ENCODE measurements around the gene MRPL4. TPM values are rescaled to one million over a fixed set of nuclear protein-coding genes. Genes with fewer than 3 reads are reported as not detected.
A peak's percentile ranks its signal among the peaks of the same experiment; 100 is the strongest.

MRPL4 gene
- total RNA-seq, 1 experiment from 2014 or later = 85.9 TPM

DNA sequence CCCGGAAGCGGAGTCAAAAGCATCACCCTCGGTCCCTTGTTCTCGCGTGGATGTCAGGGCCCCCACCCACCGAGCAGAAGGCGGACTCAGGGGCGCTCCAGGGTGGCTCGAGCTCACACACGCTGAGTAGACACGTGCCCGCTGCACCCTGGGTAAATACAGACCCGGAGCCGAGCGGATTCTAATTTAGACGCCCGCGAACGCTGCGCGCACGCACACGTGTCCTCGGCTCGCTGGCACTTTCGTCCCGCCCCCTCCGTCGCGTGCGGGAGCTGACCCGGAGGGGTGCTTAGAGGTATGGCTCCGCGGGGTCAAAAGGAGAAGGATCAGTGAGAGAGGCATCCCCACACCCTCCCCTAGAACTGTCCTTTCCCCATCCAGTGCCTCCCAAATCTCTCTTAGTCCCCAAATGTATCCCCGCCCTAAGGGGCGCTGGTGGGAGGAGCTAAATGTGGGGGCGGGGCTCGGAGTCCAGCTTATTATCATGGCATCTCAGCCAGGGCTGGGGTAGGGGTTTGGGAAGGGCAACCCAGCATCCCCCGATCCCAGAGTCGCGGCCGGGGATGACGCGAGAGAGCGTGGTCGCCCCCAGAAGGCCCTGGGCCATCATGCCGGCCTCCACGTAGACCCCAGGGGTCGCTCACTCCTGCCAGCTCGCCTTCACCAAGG lies 37.3 kb downstream of the MRPL4 start:
- DNase-seq = peak; percentile 61 to 78
- no peaks in the 10 kb centered on the region for H3K9me3 ChIP-seq
- Mint-ChIP-seq H3K4me3 (ENCODE audit: unreplicated experiment) (peak overlapping the region; percentile 87), H3K4me1 (ENCODE audit: low read depth, unreplicated experiment) (peaks cover 24% of the 10 kb centered on the region), H3K27ac (ENCODE audit: unreplicated experiment) (peak overlapping the region; percentile 77), H3K36me3 (ENCODE audit: insufficient read depth, unreplicated experiment) (peaks cover 21% of the 10 kb centered on the region), H3K9me3 (ENCODE audit: unreplicated experiment) (no peaks in the 10 kb centered on the region), H3K27me3 (ENCODE audit: insufficient read depth, unreplicated experiment) (peaks cover 7% of the 10 kb centered on the region)
- BruUV-seq (replicated peaks) = no TSS peak
- intact Hi-C loops (cut with micrococcal nuclease; ENCODE audit: unreplicated experiment) = loop anchor here (5.0 kb wide), 1 partner anchor 43 kb away; the partner anchor contains the start of gene RAVER1
- no peak for TF ChIP-seq CTCF (IDR thresholded peaks at IDR 0.05; ENCODE audit: insufficient read depth in 1 of 2, low read depth in 1 of 2, low read length in 1 of 2, severe bottlenecking in 1 of 2, unreplicated experiment in 1 of 2)
- H3K4me3 ChIP-seq (ENCODE audit: low read depth, low read length) = peak overlapping the region; percentile 48
- H3K36me3 ChIP-seq (ENCODE audit: control insufficient read depth, insufficient read depth, low read length) = peaks cover 1% of the 10 kb centered on the region
- peaks cover 33% of the 10 kb centered on the region for H3K4me1 ChIP-seq
- ChIA-PET POLR2A (interaction anchor here (0.6 to 1.8 kb wide), 10 partner anchors 9 to 190 kb away, joined by 3 to 22 read pairs (median 5); partner anchors contain the start of genes ICAM1, RAVER1 and TYK2), CTCF (interaction anchor here (1.1 to 2.8 kb wide), 7 partner anchors 19 to 101 kb away, joined by 3 to 34 read pairs (median 9); partner anchors contain the start of genes ICAM1 and TYK2)
- no peaks in the 10 kb centered on the region for H3K27me3 ChIP-seq (replicated peaks; ENCODE audit: control insufficient read depth, insufficient read depth, low read length)

DNA sequence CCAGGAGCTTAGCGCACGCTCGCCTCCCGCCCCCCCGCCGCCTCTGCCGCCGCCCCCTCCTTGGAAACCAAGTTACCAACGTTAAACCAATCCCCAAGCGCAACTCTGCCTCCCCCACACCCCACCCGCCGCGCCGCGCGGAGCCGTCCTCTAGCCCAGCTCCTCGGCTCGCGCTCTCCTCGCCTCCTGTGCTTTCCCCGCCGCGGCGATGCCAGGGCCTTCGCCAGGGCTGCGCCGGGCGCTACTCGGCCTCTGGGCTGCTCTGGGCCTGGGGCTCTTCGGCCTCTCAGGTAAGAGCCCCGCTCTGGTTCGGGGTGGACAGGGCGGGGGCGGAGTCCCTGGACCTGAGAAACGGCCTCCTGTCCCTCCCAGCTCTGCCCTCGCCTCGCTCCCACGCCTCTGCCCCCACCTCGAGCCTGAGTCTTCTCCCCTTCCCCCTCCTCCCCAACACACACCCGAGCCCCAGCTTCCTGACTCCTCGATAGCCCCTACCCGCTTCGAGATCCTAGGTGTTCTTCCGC lies 37.9 kb downstream of the MRPL4 start, which contains the start of gene ICAM5:
TSS of gene ICAM5 (plus strand) at position 117 of the 521 bp plus-strand sequence. CDS start at position 209, 92 bp downstream.
- POLR2A ChIA-PET = interaction anchor here (0.6 to 1.8 kb wide), 9 partner anchors 10 to 191 kb away, joined by 3 to 22 read pairs (median 5); partner anchors contain the start of genes ICAM1, RAVER1 and TYK2
- CTCF ChIA-PET = interaction anchor here (1.1 to 2.8 kb wide), 7 partner anchors 20 to 101 kb away, joined by 3 to 34 read pairs (median 9); partner anchors contain the start of genes ICAM1 and TYK2
- peak within 1 kb of the TSS; percentile 77 for H3K27ac Mint-ChIP-seq (ENCODE audit: unreplicated experiment)

More for the DNA sequence above, 37.9 kb downstream of the MRPL4 start, which contains the start of gene ICAM5:
- TF ChIP-seq CTCF (IDR thresholded peaks at IDR 0.05; ENCODE audit: insufficient read depth in 1 of 2, low read depth in 1 of 2, low read length in 1 of 2, severe bottlenecking in 1 of 2, unreplicated experiment in 1 of 2) = no peak
- peak within 1 kb of the TSS; percentile 87 for H3K4me3 Mint-ChIP-seq (ENCODE audit: unreplicated experiment)
- peak within 1 kb of the TSS; percentile 48 for H3K4me3 ChIP-seq (ENCODE audit: low read depth, low read length)
- H3K4me1 ChIP-seq = peaks cover 33% of the 10 kb centered on the region
- DNase-seq = peak in 1 of 2 experiments; percentile 19
- peaks cover 24% of the 10 kb centered on the region for H3K4me1 Mint-ChIP-seq (ENCODE audit: low read depth, unreplicated experiment)
- peaks cover 7% of the 10 kb centered on the region for H3K27me3 Mint-ChIP-seq (ENCODE audit: insufficient read depth, unreplicated experiment)
- H3K9me3 Mint-ChIP-seq (ENCODE audit: unreplicated experiment) = no peaks in the 10 kb centered on the region
- no peaks in the 10 kb centered on the region for H3K9me3 ChIP-seq
- intact Hi-C loops (cut with micrococcal nuclease; ENCODE audit: unreplicated experiment) = loop anchor here (5.0 kb wide), 1 partner anchor 42 kb away; the partner anchor contains the start of gene RAVER1
- H3K36me3 ChIP-seq (ENCODE audit: control insufficient read depth, insufficient read depth, low read length) = peaks cover 1% of the 10 kb centered on the region
- H3K27me3 ChIP-seq (replicated peaks; ENCODE audit: control insufficient read depth, insufficient read depth, low read length) = no peaks in the 10 kb centered on the region
- no TSS peak for BruUV-seq (replicated peaks)
- H3K36me3 Mint-ChIP-seq (ENCODE audit: insufficient read depth, unreplicated experiment) = peaks cover 20% of the 10 kb centered on the region
